ENCODE results near the gene SOAT2. TPM values are rescaled to one million over a fixed set of nuclear protein-coding genes. Genes with fewer than 3 reads are reported as not detected.

Gene SOAT2
- total RNA-seq, 4 donors from 2014 or later = 0.30 to 2.9 (median 0.72) TPM

GRCh38 chr12:53056901-53057300 lies 46.4 kb upstream of the SOAT2 start:
- H3K4me1 ChIP-seq = peaks cover 4 to 100% (median 54%) of the 10 kb centered on the region in 4 donors
- H3K27ac ChIP-seq = peak overlapping the region in 2 of 4 donors; percentile 99 to 100
- no peaks in the 10 kb centered on the region for H3K27me3 ChIP-seq
- H3K9me3 ChIP-seq = no peaks in the 10 kb centered on the region
- DNase-seq (ENCODE audit: low spot score in 2 of 2) = no peak
- TF ChIP-seq POLR2A (IDR thresholded peaks at IDR 0.05) (no peak), EP300 (IDR thresholded peaks at IDR 0.05) (no peak), CTCF (IDR thresholded peaks at IDR 0.05) (no peak)
- H3K36me3 ChIP-seq = peaks cover 0 to 75% (median 11%) of the 10 kb centered on the region in 3 donors
- H3K4me3 ChIP-seq = no peak overlapping the region
- WGBS, 2 donors = 77 to 96% methylated on average over 7 of the region's 7 CpGs

DNA sequence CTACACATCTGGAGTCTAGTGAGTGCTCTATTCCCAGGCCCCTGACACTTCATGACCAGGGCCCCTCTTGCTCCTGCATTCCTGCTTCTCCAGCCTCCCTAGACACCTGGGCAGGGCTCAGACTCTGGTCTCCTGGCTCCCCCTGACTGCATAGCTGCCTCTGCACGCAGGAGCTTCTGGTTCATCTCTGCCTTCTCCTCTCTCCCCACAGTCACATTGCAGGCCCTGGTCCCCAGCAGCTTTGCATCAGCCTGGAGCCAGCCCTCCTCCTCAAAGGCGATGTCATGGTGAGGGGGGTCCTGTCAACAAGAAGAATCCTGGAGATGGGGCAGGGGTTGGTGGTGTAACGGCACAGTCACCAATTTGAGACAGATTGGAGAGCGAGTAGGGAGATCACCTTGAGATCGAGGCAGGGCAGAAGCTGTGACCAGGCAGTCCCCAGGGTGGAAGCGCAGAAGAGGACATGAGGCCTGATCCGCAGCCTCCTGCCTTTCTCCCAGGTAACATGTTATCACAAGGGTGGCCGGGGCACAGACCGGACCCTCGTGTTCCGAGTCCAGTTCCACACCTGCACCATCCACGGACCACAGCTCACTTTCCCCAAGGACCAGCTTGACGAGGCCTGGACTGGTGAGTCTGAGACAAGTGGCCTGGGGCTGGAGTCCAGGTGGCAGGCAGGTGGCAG lies 45.3 kb upstream of the SOAT2 start:
- H3K4me1 ChIP-seq = peaks cover 4 to 100% (median 53%) of the 10 kb centered on the region in 4 donors
- WGBS, 2 donors = 83 to 85% methylated on average over 13 of the region's 13 CpGs
- peak overlapping the region in 2 of 4 donors; percentile 99 to 100 for H3K27ac ChIP-seq
- TF ChIP-seq EP300 (IDR thresholded peaks at IDR 0.05) (peak in 1 of 2 donors; percentile 7), POLR2A (IDR thresholded peaks at IDR 0.05) (no peak)
- no peak overlapping the region for H3K4me3 ChIP-seq
- DNase-seq (ENCODE audit: low spot score in 2 of 2) = peak; percentile 5 to 12
- peaks cover 1 to 81% (median 11%) of the 10 kb centered on the region in 3 donors for H3K36me3 ChIP-seq
- H3K27me3 ChIP-seq = no peaks in the 10 kb centered on the region
- no peaks in the 10 kb centered on the region for H3K9me3 ChIP-seq

- H3K4me1 ChIP-seq = peaks cover 2 to 100% (median 51%) of the 10 kb centered on the region in 4 donors
- TF ChIP-seq CTCF (IDR thresholded peaks at IDR 0.05) (no peak), POLR2A (IDR thresholded peaks at IDR 0.05) (no peak), EP300 (IDR thresholded peaks at IDR 0.05) (peak in 1 of 2 donors; percentile 11)
- WGBS, 2 donors = 77 to 78% methylated on average over 25 to 32 of the region's 35 CpGs
These were observed 44.4 kb upstream of the SOAT2 start for GRCh38 chr12:53058674-53059433.

GRCh38 chr12:53059434-53060063 lies 43.7 kb upstream of the SOAT2 start:
- no peaks in the 10 kb centered on the region for H3K9me3 ChIP-seq
- H3K27me3 ChIP-seq = no peaks in the 10 kb centered on the region
- peaks cover 0 to 100% (median 49%) of the 10 kb centered on the region in 4 donors for H3K4me1 ChIP-seq
- no peak overlapping the region for H3K4me3 ChIP-seq
- DNase-seq (ENCODE audit: low spot score in 2 of 2) = peak in 1 of 2 donors; percentile 14
- H3K36me3 ChIP-seq = peaks cover 10 to 97% (median 11%) of the 10 kb centered on the region in 3 donors
- peak overlapping the region; percentile 7 to 100 (median 68) for H3K27ac ChIP-seq
- TF ChIP-seq POLR2A (IDR thresholded peaks at IDR 0.05) (no peak), CTCF (IDR thresholded peaks at IDR 0.05) (no peak), EP300 (IDR thresholded peaks at IDR 0.05) (no peak)
- WGBS, 2 donors = 82 to 87% methylated on average over 10 to 22 of the region's 24 CpGs

More at GRCh38 chr12:53058674-53059433, 44.4 kb upstream of the SOAT2 start:
- Histone ChIP-seq H3K27ac (peak overlapping the region in 3 of 4 donors; percentile 7 to 100 (median 99)), H3K27me3 (no peaks in the 10 kb centered on the region), H3K4me3 (no peak overlapping the region), H3K36me3 (peaks cover 10 to 90% (median 11%) of the 10 kb centered on the region in 3 donors), H3K9me3 (no peaks in the 10 kb centered on the region)
- peak; percentile 4 to 16 for DNase-seq (ENCODE audit: low spot score in 2 of 2)

DNA sequence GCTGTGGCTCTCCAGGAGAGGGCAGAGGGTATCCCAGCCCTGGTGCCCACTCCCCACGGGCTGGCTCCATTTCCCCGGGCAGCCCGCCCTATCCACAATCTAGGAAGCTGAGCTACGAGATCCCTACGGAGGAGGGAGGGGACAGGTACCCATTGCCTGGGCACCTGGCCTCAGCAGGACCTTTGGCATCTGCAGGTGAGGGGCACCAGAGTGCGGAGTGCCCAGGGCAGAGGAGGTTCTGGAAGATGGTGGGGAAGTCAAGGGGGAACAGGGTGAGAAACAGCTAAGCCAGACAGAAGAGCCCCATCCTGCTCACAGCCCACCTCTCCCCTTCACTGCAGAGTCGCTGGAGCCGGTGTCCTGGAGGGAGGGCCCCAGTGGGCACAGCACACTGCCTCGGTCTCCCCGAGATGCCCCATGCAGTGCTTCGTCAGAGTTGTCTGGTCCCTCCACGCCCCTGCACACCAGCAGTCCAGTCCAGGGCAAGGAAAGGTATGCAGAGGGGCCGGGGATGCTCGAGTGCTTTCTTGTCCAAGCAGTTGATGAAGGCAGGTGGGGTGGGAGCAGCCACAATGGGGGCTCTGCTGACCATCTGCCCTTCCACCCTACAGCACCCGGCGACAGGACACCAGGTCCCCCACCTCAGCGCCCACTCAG lies 43.1 kb upstream of the SOAT2 start:
- Histone ChIP-seq H3K36me3 (peaks cover 10 to 100% (median 11%) of the 10 kb centered on the region in 3 donors), H3K9me3 (no peaks in the 10 kb centered on the region), H3K4me1 (peaks cover 0 to 100% (median 48%) of the 10 kb centered on the region in 4 donors), H3K4me3 (no peak overlapping the region), H3K27ac (peak overlapping the region; percentile 36 to 100 (median 74)), H3K27me3 (no peaks in the 10 kb centered on the region)
- no peak for TF ChIP-seq POLR2A (IDR thresholded peaks at IDR 0.05)
- no peak for TF ChIP-seq CTCF (IDR thresholded peaks at IDR 0.05)
- TF ChIP-seq EP300 (IDR thresholded peaks at IDR 0.05) = no peak
- peak in 1 of 2 donors; percentile 11 for DNase-seq (ENCODE audit: low spot score in 2 of 2)
- 78 to 86% methylated on average over 15 to 17 of the region's 17 CpGs for WGBS, 2 donors
